OCI-LY1 (cell line): ENCODE data around the gene FURIN.

Experiments
- CTCF ChIP-seq: fragments of 200-600 bp; sonication (generic), shearing (Covaris generic); IDR thresholded peaks from 2 replicates; pipeline ENCODE4 v1.5.1; 2017; ENCODE audit warnings: mild to moderate bottlenecking, antibody characterized with exemption, low read length, moderate library complexity, mixed read lengths
- EZH2 ChIP-seq: fragments of 200-600 bp; sonication (generic), shearing (Covaris generic); IDR thresholded peaks from 2 replicates; pipeline ENCODE4 v1.8.0; 2017; ENCODE audit warnings: borderline replicate concordance, mixed run types, mild to moderate bottlenecking, antibody characterized with exemption, low read length, moderate library complexity, mixed read lengths

- TF ChIP-seq CTCF (no peak), EZH2 (no peak)
These were observed 39.3 kb upstream of the FURIN start for GRCh38 chr15:90829126-90829525.
